NCI-H187 (cell line): ENCODE measurements around the gene CARMIL1.
"Not testable (repeated sequence)": the region's sequence is repeated elsewhere in the genome, so short reads cannot be mapped to it uniquely, and the experiment has no call there.

Source experiments
- DNase-seq, 2 experiments: peaks; one replicate each; lab custom pipeline; 2025; lab: John Stamatoyannopoulos, UW

CARMIL1 gene

DNA sequence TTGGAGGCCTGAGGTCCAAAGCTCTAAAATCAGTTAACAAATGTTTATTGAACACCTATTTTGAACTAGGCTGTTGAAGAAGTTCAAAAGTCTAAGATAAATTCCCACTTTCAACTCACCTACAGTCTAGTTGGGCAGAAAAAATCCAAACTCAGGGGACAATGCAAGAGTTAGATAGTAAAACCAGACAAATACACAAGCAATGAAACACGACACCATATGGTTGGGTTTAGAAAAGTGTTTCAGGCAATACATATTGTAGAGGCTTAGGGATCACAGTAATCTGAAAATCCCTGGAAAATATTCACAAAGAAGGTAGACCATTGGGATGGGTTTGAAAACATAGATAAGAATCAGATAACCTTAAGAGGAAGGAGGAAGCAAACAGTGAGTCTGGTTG lies 1.3 kb upstream of the CARMIL1 start:
- DNase-seq, result no peak

DNA sequence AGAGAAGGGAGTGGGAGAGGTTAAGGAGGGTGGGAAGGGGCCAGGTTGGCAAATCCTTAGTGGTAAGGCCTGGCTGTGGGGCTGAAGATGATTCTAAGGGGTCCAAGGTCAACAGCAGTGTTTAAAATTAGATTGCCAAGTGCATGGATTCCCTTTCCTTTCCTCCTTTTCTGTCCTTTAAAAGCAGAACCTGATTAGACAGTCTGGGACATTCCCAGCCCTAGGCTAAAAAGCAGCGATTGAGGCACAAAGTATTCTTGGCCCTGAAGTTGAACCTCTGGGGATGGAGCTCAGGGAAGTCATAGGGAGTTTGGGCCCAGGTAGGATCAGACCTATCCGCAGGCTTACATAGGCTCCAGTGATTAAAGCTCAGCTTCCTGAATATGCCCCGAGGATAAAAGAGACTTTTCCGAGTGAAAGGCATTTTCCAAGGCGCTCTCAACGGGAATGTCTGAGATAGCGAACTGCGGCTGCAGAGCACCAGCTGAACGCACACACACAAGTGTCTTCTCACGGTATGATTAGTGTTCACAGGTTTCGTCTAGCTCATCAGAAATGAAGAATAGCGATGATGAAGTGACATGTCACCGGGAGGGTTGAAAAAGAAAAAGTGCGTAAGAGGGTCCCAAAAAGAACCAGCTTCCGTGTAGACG lies 787 bp upstream of the CARMIL1 start:
- no peak for DNase-seq

DNA sequence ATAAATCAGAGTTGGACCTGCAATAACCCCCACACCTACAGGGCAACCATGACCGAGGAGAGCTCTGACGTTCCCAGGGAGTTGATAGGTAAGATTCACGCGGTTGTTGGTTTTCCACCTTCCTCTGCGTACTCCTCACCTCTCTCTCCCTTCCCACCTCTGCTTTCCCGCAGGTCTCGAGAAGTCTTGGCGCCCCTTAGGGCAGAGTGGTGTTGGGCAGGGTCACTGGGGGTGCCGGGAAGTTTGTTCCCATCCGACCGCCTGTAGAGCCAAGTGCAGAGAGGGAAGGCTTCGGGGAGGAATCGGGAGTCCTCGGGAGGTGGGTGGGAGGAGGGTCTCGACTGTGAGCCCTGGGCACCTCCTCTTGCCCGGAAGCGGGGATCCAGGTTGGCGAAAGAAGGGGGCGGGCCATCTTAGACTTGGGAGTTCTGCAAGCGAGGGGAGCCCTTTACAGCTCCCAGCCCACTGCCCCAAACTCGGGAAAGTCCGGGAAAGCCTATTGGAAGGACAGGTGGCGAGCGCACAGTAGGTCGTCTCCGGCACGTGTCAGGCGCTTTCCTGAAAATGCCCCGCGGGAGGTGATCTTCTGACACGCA lies 672 bp downstream of the CARMIL1 start:
- DNase-seq, result no peak

DNA sequence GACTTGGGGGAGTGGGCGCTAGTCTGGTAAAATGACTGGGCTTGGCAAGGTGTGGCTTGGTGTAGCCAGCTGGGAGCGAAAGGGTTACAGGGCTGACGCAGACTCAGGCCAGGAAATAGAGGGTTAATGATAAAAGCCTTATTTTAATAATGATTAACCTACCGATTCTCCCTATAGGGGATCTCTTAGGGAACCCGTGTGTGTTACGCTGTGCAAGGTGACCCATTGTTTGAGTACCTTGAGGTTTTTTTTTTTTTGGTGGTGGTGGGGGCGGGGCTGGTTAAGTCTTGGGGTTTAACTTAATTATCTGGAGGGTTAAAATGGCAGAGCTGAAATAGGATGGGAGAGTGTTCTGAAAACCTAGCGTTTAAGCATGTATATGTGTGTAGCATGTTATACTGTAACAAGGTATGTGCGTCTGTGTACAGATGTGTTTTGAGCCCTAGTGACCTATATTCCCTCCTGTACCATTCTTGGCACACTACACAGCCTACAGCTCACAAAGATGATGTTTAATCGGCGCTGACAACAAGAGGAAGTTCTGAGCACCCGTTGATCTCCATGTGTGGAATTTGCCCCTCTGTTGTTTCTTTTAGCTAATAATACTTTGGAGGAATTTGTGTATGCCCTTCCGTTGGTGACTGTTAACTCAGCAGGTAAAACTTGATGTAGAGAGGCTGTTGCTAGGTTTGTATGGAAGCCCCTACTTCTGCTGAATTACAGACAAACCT lies 1.3 kb downstream of the CARMIL1 start:
- DNase-seq, result no peak

DNA sequence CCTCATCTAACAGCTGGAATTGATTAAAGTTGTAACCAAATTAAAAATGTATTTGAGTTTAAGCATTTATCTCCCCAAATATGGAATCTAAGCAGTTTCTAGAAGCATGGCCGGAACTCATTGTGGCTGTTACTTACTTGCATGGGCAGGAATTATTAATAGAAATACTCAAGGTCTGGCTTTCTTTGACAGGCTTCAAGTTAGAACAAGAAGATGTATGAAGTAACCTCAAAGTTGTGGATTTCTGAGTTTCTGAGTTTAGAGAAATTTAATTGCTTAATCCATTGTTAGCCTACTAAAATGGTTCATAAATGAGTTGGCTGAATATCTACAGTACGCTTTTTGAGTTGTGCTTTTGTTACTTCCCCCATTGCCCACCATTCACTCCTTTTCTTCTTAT lies 7.7 kb downstream of the CARMIL1 start:
- DNase-seq, result no peak

DNA sequence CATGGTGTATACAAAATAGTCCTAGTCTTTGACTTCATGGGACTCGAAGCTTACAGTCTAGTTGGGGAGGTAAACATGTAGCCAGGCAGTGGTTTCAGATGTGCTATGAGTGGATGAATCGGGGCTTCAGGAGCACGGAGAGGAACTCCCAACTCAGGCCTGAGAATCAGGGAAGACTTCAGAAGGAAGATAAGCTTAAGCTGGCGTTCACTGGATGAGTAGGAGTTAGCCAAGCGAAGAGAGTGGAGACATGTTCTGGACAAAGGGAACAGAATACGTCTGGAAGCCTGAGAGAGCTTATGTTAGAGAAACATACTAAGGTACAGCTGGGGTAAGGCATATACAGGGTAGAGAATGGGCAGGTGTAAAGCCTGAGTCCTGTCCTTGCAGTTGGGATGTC lies 8.8 kb downstream of the CARMIL1 start:
- no peak for DNase-seq

DNA sequence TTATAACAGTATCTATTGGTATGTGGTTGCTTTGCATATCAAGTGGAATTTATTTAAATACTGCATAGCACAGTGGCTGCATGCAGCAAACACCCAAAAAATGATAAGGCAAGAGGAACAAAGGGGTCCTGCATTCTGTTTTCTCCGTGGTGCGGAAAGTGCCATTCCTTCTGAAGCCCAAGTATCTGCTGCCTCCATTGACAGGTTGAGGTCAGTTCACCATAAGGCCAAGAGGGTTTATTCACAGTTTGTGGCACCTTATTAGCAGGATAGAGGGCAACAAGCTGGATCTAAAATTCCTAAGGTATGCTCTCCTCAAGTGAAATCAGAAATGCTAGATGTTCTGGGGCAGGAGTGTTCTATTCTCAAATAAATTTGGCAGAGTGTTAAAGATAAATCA lies 9.3 kb downstream of the CARMIL1 start:
- DNase-seq, result no peak

DNA sequence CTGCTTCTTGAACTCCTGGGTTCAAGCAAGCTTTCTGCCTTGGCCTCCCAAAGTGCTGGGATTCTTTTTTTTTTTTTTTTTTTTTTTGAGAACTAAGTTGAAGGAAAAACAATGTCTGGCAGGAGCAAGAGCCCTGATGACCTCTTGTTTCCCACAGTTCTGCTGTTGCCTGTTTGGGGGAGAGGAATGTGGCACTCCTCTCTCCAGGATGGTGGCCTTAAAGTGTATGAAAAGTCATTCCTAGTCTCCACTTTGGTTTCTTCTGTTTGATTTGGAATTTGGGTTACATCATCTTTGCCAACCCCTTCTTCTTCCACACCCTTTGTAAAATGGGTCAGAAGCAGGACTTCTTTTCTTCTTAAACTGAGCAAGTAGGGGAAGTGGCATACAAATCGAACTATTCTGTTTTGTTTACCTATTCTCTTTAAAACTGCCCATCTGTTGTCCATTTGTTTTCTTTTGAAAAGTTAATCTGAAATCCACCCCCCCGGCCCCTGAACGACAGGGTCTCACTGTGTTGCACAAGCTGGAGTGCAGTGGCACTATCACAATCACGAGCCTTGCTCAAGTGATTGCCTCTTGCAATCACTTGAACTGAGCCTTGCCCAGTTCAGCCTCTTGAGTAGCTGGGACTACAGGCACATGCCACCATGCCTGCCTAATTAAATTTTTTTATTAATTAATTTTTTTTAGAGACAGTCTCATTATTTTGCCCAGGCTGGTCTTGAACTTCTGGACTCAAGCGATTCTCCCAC lies 11.3 kb downstream of the CARMIL1 start:
- DNase-seq, result no peak

DNA sequence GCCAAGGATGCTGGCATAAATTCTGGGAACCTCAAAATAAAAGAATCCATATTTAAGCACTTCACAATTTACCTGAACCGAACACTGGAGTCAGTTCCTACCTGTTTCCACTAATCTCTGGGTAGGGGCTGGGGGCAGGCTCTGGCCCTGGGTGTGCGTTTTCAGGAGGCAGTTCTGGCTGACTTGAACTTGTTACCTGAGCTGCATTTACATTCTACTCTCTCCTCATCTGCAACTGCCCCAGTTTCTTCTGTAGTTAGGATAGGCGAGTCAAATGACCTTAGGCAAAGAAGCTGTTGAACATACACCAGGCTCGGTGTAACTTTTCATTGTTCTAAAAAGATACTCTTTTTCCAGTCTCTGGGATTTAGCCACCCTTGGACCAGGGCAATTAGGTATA lies 13.2 kb downstream of the CARMIL1 start:
- no peak for DNase-seq

DNA sequence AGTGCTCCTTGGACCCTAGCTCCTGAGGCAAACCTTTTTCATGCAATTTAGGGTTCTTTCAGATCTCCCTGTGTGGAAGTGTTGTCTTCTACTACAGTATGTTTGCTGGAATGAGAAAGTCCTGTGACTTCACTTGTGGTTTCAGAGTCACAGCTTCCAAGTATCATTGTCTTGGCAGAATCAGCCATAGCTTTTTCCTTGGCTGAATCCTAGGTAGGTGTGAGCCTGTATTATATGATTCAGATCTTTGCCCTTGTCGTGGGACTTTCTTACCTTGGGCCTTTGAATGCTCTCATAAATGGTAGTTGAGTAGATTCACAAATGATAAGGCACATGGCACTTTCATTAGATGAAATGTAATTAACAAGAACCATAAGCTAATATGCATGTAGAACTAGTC lies 16.5 kb downstream of the CARMIL1 start:
- no peak for DNase-seq

DNA sequence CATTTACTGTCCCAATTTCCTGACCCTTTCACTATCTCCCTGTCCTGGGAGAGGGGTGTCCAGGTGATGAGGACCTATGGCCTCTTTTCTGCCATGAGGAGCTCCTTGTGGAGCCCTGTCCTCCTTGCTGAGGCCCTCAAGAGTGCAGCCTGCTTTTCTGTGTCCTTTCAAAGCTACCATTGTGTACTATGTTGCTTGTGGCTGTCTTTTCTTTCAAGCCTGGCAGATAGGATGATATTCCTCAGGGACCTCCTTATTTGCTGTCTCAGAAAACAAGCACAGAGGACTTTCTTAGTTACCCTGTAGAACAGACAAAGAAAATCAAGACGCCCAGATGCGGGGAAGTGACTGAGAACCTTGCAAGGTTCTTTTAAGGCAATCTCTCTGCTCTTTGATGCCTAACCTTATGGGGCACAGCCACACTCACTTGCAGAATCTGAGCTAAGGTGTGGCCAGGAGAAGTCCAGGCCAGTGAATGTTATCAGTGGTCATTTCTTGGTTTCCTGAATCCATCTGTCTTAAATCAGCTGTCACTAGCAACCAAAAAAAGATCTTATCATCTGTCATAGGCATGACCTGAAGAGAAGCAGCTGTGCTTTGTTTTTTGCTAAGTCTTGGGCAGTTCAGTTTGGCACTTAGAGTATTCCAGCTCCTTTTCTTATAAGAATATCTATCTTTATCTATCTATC lies 17.2 kb downstream of the CARMIL1 start:
- DNase-seq, result no peak

DNA sequence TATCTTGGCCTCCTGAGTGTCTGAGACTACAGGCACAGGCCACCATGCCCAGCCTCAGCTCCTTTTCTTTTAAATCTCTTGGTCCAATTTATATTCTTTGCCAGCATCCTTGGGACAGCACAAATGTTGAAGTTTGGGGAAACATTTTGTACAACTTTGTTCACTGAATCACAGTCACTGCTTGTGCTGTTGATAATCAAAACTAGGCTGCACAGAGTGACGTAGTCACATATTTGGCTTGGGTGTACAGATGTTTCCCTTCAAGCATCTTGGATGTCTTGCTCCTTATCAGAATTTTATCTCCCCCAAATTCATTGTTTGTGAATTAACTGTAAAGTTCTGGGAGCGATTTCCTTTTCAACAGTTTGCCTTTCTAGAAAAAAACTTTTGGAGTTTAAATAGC lies 17.9 kb downstream of the CARMIL1 start:
- no peak for DNase-seq

DNA sequence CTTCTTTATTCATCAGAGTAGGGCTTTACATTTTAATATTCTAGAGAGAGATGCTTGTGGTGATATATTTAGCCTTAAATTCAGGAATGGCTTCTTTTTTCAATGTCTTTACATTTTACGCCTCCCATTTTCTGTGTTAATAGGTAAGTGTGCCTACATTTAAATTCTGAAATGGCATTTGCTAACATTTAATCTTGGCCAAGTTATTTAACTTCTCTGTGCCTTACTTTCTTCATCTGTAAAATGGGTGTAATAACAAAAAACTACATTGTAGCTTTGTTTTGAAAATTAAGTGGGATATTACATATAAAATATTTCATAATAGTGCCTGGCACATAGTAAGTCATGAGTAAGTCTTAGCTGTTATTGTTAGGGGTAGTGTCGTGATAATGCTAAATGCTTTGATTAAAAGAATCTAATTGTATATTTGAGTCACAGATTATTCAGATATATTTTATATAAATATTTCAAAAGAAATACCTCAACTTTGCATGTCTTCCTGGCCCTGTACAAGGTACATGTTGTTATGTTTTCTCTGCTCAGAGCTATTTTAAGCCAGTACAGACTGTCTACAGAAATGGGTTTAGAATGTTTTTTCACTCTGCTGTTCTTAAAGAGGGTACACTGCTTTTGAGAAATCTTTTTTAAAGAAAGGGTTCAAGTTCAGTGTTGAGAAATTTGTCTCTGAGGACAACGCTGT lies 18.8 kb downstream of the CARMIL1 start:
- no peak for DNase-seq

DNA sequence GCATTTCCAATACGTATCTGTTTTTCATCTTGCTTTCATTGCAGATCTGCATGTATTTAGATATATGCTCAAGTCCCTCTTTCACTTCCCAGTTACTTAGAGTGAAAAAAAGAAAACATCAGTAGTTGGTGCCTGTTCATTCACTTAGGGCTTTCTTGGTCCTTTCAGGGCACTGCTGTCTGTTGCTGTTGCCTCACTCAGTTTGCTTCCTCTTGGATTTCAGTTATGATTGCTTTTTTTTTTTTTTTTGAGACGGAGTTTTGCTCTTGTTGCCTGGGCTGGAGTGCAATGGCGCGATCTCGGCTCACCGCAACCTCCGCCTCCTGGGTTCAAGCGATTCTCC lies 19.3 kb downstream of the CARMIL1 start:
- DNase-seq, result not testable (repeated sequence)

DNA sequence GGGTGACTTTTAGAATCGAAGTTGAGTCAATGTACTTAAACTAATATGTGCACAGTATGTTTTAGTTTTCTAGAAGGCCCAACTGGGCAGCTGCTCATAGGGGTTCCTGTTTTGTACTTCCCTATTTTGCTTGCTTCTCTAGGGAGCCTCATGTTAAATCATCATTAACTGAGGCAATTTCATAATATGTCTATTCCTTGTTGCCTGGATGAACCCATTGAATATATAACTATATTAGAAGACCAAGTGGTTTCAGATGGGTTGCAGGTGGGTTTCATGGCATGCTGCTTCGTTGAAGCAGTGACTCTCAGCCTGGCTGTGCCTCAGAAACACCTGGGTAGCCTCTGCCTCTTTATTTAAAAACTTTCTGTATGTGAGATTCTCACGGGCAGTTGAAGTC lies 22.2 kb downstream of the CARMIL1 start:
- DNase-seq, result no peak

DNA sequence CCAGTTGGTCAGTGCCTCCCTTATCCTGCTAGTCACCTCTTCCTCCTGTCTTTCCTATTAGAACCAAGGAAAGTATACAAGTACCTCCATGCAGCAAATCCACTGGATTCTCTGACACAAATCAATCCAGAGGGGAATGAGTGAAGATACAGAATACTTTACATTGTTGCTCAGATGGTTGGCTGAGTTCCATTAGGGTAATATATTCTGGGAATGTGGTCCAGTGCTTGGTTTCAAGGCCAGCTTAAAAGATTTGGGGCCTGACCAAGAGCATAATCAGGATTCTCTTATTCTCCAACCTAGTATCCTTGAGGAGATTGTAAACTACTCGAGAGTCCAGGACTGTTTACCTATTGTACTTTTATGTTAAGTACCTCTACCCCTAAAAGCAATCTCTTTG lies 23.0 kb downstream of the CARMIL1 start:
- no peak for DNase-seq

DNA sequence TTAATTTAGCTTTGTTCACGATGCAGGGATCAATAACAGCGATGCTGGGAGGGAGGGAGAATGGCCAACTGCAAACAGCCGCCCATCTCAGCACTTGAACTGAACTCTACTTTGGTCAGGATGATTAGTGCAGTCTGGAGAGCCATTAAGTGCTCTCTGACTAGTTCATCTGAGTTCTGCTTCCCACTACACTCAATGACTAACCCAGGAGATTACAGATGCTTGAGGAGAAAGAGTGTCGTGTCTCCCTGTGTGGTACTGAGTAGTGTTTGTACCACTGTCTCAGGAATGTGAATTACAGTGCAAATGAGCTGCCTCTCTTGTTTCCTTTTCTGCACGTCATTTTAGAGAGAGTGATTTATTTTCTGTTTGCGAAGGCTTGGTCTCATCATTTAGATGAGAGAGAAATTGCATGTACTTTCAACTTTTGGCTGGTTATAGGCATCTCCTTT lies 23.5 kb downstream of the CARMIL1 start:
- peak; percentile 69 to 87 for DNase-seq

DNA sequence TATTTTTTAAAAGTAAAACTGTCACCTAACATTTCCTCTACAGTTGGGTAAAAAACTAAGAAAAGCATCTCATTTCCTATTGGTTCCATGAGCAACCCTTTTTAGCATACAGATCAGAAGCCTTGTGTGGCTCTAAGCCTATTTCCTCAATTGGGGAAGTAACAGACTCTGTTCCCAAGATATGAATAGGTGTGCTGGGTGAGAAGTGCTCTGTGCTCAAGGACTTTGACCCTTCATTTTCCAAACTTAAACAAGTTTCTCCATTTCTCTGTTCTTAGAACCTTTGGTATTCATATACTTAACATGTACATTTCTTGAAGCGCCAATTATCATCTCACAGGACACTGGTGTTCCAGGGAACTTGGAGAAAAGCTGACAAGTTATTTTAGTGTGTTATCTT lies 24.1 kb downstream of the CARMIL1 start:
- DNase-seq, result no peak

DNA sequence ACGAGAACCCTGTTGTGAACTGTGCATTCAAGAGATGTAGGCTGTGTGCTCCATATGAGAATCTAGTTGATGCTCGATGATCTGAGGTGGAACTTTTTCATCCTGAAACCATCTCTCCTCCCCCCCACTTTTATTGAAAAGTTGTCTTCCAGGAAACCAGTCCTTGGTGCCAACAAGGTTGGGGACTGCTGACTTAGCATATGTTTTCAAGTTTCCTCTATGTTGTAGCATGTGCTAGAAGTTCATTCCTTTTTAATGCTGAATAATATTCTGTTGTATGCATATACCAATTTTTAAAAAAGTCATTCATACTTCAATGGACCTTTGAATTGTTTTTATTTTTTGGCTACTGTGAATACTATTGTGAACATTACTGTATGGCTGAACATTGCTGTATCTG lies 27.2 kb downstream of the CARMIL1 start:
- no peak for DNase-seq

DNA sequence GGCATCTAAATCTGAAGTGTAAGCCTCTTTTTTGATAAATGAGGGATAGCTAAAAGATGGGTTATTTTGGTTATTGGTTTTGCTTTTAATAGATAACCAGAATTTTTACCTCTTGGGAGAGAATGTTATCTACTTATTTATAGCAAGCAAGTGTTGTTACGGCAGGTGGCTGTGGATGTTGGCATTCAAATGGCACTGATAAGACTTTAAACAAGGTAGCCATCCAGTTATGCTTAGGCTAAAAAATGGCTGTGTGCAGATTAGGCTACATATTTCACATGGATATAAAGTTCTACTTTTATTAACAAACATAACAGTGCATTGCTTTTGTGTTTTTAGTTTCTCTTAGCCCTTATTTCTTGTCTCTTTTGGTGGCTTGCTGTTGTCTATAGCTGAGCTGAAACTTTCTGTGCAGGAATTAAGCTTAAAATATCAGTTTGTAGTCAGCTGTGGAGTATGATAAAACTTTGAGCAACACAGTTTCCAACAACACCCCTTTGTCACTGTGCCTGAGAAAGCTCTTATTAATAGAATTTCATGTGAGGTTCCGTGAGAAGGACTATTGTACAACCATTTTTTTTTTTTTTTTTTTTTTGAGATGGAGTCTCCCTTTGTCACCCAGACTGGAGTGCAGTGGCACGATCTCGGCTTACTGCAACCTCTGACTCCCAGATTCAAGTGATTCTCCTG lies 28.8 kb downstream of the CARMIL1 start:
- DNase-seq, result no peak

DNA sequence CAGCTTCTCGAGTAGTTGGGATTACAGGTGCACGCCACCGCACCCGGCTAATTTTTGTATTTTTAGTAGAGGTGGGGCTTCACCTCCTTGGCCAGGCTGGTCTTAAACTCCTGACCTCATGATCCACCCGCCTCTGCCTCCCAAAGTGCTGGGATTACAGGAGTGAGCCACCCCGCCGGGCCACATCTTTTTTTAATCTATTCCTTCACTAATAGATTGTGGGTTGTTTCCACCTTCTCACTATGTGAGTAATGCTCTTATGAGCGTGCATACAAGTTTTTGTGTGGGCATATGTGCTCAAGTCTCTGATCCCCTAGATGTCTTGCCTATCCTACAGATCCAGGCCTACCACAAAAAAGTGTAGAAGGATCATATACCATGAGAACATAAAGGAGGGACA lies 30.7 kb downstream of the CARMIL1 start:
- no peak for DNase-seq
